ENCODE results near the gene DNM3.
"Not testable (repeated sequence)": the region's sequence is repeated elsewhere in the genome, so short reads cannot be mapped to it uniquely, and the experiment has no call there.

The DNM3 gene

GRCh38 chr1:172344444-172344843 is 503.1 kb downstream of the DNM3 start:
- no peak for DNase-seq

- DNase-seq, result no peak
Measured at GRCh38 chr1:172345077-172345476, 503.8 kb downstream of the DNM3 start.

GRCh38 chr1:172347416-172347815 is 506.1 kb downstream of the DNM3 start:
- DNase-seq, result no peak

GRCh38 chr1:172350856-172351255 is 509.6 kb downstream of the DNM3 start:
- no peak for DNase-seq

GRCh38 chr1:172351346-172351745 is 510.0 kb downstream of the DNM3 start:
- no peak for DNase-seq

GRCh38 chr1:172351754-172352161 is 510.5 kb downstream of the DNM3 start:
- no peak for DNase-seq

GRCh38 chr1:172352435-172352834 is 511.1 kb downstream of the DNM3 start:
- DNase-seq, result no peak

GRCh38 chr1:172354291-172355274 is 513.3 kb downstream of the DNM3 start:
- no peak for DNase-seq

- no peak for DNase-seq
Measured at GRCh38 chr1:172356620-172357019, 515.3 kb downstream of the DNM3 start.

- no peak for DNase-seq
Measured at GRCh38 chr1:172357753-172358385, 516.6 kb downstream of the DNM3 start.

- DNase-seq, result no peak
Measured at GRCh38 chr1:172359491-172359999, 518.2 kb downstream of the DNM3 start.

- DNase-seq, result no peak
Measured at GRCh38 chr1:172360511-172360910, 519.2 kb downstream of the DNM3 start.

- DNase-seq, result no peak
Measured at GRCh38 chr1:172360985-172361384, 519.7 kb downstream of the DNM3 start.

GRCh38 chr1:172363852-172364251 is 522.6 kb downstream of the DNM3 start:
- no peak for DNase-seq

- not testable (repeated sequence) for DNase-seq
Measured at GRCh38 chr1:172371646-172372045, 530.3 kb downstream of the DNM3 start.

- no peak for DNase-seq
Measured at GRCh38 chr1:172373864-172374263, 532.6 kb downstream of the DNM3 start.

- no peak for DNase-seq
Measured at GRCh38 chr1:172375211-172375631, 533.9 kb downstream of the DNM3 start.

- DNase-seq, result no peak
Measured at GRCh38 chr1:172376431-172376830, 535.1 kb downstream of the DNM3 start.

GRCh38 chr1:172377565-172377964 is 536.3 kb downstream of the DNM3 start:
- DNase-seq, result no peak

- no peak for DNase-seq
Measured at GRCh38 chr1:172378109-172378760, 536.9 kb downstream of the DNM3 start.

GRCh38 chr1:172380441-172381244 is 539.3 kb downstream of the DNM3 start:
- peak; percentile 27 for DNase-seq

GRCh38 chr1:172381946-172382345 is 540.6 kb downstream of the DNM3 start:
- DNase-seq, result no peak
